ENCODE measurements around the gene STK17A.
A peak's percentile ranks its signal among the peaks of the same experiment; 100 is the strongest.
"Not testable (repeated sequence)": the region's sequence is repeated elsewhere in the genome, so short reads cannot be mapped to it uniquely, and the experiment has no call there.

STK17A gene

DNA sequence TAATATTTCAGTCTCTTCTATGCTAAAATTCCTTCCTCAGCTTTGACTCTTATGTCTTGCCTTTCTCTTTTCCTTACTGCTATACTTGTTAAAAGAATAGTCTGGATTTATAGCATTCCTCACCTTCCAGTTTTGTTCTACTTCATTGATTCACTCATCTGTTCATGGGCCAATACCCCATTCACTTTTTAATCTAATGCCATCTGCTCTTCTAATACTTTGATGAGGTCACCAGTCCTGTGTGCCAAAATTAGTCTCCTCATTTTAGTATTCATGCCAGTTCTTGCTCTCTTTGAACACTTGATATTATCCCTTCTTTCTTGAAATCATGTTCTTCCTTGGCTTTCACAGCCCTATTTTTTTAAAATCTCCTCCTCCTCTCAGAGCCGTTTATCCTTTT is 19.3 kb downstream of the STK17A start:
- no peak for DNase-seq

DNA sequence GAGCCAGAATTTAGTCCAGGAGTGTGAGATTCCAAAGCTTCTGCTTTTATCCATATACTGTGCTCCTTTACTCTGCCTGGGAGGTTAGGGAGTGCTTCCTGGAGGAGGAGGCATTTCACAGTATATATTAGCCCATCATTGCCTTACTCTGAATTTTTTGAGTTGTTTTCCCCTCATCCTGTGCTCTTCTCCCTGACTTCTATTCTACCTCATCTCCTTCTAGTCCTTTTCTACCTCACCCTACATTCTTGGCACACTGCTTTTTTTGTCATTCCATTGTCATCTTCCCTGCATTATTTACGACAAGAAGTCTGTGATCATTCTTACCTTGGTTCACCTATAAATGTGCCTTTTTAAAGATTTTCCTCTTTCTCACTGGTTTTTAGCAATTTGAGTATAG is 21.3 kb downstream of the STK17A start:
- DNase-seq = no peak

- DNase-seq = no peak
Observed at GRCh38 chr7:43609097-43609496, 26.2 kb downstream of the STK17A start.

GRCh38 chr7:43612128-43612527 is 29.2 kb downstream of the STK17A start:
- no peak for DNase-seq

DNA sequence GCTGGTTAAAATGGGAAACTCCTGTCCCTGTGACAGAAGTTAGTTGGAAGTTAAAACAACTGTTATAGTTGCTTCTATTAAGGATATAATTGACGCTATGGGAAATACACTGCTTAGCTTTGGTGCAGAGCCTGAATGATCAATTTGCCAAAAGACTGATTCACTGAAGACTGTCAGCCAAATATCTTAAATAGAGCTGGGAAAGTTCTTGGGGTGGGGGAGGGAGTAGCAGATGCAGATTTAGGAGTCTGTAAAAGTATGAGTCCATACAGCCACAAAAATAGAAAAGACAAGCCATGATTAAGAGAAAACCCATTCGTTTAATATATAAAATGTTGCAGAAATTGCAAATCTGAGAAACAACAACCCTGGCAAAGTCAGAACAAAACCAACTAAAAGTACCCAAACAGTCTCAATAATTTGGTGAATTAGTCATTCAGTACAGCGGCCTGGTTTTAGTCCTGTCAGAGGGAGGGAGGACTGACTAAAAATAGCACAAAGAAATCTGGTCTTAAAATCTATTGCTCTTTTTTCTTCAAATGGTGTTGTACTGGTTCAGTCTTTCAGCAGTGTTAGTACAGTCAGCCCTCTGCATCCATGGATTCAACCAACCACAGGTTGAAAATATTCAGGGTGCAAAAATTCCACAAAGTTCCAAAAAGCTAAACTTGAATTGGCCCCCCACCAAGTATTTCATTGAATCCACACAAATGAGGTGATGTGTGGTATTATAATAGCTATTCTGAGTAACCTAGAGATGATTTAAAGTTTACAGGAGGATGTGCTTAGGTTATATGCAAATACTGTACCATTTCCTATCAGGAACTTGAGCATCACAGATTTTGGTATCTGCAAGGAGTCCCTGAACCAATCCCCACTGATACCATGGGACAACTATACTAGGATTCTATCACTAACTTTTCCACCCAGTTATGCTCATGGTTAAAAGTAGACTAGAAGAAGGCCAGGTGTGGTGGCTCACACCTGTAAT is 30.0 kb downstream of the STK17A start:
- no peak for DNase-seq

DNA sequence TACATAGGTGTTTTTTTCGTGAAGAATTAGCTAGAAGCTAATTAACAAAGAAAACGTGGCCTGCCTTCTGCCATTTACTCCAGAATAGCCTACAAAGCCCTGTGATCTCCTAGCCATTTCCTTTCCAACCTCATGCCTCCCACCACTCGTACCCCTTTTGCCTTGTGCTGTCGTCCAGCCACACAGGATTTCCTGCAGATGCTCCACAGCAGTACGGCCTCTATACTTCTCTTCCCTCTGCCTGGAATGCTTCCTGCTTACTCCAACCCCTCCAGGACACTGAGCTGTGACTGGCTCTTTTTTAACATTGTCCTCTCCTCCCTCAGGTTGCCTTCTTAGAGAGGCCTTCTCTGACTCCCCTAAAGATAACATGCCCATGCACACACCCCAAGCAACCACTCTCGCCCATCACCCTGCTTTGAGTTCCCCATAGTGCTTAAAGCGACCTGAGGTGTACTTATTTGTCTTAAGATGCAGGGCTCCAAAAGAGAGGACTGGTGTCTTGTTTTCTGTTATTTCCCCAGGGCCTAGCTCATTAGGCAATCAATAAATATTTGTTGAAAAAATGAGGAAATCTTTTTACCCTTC is 32.7 kb downstream of the STK17A start:
- no peak for DNase-seq

DNA sequence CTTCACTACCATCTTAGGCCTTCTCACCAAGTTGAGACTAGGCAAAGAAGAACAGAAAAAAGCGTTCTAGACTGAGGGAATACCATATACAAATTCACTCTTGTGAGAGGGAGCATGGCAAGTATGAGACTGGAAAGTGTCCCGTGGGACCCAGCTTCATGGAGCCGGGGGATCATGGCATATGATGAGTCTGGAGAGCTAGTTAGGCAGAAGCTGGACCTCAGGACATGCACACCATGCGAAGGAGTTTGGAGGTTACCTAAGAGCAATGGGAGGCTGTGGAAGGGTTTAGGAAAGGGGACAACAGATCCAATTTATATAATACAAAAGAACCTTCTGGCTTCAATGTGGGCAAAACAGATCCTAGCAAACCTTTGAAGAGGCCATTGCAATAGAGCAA is 34.1 kb downstream of the STK17A start:
- DNase-seq = no peak

GRCh38 chr7:43618073-43618472 is 35.2 kb downstream of the STK17A start:
- no peak for DNase-seq

DNA sequence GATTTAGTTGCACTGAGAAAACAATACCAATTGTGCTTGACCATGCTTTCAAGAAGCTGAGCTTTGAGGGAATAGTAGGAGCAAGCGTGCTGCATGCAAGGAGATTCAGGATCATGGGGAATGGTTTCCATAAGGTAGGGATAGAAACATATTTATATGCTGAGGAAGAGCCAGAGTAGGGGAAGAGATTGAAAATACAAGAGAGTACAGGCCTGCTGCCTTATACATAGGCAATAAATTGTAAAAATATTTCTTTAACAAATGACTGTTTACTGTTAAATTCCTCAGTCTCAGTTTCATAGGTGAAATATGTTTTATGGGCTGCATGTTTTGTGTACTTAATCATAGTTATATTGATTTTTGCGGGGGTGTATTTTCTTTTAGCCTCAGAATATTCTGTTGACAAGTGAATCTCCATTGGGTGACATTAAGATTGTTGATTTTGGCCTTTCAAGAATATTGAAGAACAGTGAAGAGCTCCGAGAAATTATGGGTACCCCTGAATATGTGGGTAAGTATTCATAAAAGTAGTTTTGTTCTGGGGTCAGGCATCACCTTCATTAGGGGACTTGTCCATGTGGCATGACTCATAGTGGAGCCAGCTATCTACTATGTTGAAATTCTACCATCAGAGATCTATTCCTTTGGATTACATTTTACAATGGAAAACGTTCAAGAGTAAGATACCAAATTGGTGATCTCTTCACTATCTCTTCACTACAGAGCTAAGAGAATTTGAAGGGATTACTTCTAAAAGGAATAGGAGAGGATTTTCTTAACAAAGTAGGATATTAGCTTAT is 36.5 kb downstream of the STK17A start:
- DNase-seq = no peak

- DNase-seq = no peak
Observed at GRCh38 chr7:43621729-43622448, 39.0 kb downstream of the STK17A start.

GRCh38 chr7:43624156-43624555 is 41.2 kb downstream of the STK17A start:
- DNase-seq = no peak

- peak; percentile 39 for DNase-seq
Observed at GRCh38 chr7:43625453-43625852, 42.5 kb downstream of the STK17A start.

- no peak for DNase-seq
Observed at GRCh38 chr7:43625980-43626379, 43.1 kb downstream of the STK17A start.

DNA sequence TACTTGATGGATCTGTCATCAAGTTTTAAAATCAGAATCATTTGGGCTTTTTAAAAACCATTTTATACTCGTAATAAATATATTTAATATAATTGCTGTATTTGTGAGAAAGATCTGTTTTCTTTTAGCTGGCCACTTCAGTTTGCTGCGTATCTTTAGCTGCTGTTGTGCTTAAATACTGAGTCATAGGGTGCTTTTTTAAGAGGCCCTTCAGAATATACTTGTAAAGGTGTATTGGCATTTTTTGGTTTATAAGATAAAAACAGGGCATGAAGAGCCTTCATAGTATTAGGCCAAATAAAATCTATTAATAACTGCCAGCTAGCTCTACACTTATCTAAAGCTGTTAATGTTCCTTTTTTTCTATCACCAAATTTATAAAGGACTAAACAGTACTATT is 43.8 kb downstream of the STK17A start:
- DNase-seq = no peak

GRCh38 chr7:43627798-43628197 is 44.9 kb downstream of the STK17A start:
- not testable (repeated sequence) for DNase-seq

DNA sequence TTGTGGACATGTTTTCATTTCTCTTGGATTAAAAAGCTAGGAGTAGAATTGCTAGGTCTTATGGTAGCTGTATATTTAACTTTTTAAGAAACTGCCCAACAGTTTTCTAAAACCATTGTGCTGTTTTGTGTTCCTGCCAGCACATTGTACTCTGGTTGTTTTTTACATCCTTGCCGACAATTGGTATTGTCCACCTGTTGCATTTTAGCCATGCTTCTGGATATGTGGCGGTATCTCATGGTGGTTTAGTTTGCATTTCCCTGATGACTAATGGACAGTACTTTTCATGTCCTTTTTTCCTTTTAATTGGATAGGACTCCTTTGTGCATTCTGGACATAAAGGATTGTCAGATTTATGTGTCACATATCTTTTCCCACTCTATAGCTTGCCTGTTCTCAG is 45.5 kb downstream of the STK17A start:
- DNase-seq = no peak

DNA sequence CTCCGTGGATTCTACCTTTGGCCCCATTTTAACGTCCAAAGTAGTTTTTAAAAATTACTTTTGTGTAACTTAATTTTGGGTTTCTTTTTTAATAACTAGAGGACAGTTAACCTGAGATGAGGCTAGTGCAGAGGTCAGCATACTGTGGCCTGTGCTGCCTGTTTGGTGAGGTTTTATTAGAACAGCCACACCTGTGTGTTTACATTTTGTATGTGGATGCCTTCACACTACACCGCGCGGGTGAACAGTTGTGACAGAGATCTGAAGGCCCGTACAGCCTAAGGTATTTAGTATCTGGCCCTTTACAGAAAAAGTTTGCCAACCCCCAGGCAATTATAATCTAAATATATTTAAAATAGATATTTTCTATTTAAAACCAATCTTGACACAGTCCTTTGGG is 46.9 kb downstream of the STK17A start:
- no peak for DNase-seq

- no peak for DNase-seq
Observed at GRCh38 chr7:43630482-43630881, 47.6 kb downstream of the STK17A start.

- DNase-seq = no peak
Observed at GRCh38 chr7:43631559-43631958, 48.7 kb downstream of the STK17A start.

- DNase-seq = no peak
Observed at GRCh38 chr7:43632746-43633145, 49.8 kb downstream of the STK17A start.

GRCh38 chr7:43634384-43634783 is 51.5 kb downstream of the STK17A start:
- no peak for DNase-seq

- no peak for DNase-seq
Observed at GRCh38 chr7:43636093-43636492, 53.2 kb downstream of the STK17A start.

Data from T-helper 9 cell (primary cell).